HEK293T (cell line): ENCODE data around the gene LAG3.

Experiments used
- ARNT ChIP-seq: fragments of 450-650 bp; IDR thresholded peaks from 2 replicates; pipeline ENCODE4 v1.6.1; 2017; ENCODE audit warnings: mild to moderate bottlenecking
- BHLHE40 ChIP-seq: fragments of 450-650 bp; IDR thresholded peaks from 2 replicates; pipeline ENCODE4 v1.6.1; 2016; ENCODE audit warnings: mild to moderate bottlenecking, moderate library complexity, borderline replicate concordance
- ELF4 ChIP-seq: fragments of 450-650 bp; IDR thresholded peaks from 2 replicates; pipeline ENCODE4 v1.6.1; 2017; ENCODE audit warnings: antibody characterized with exemption
- FOXA1 ChIP-seq: fragments of 450-650 bp; IDR thresholded peaks from 2 replicates; pipeline ENCODE4 v1.6.1; 2016; ENCODE audit warnings: mild to moderate bottlenecking
- L3MBTL2 ChIP-seq: fragments of 450-650 bp; conservative IDR thresholded peaks from 2 replicates; pipeline ENCODE4 v1.6.1; 2016; ENCODE audit warnings: mild to moderate bottlenecking
- LEF1 ChIP-seq: fragments of 450-650 bp; IDR thresholded peaks from 2 replicates; pipeline ENCODE4 v1.6.1; 2017; ENCODE audit warnings: mild to moderate bottlenecking, borderline replicate concordance
- SUZ12 ChIP-seq: fragments of 450-650 bp; IDR thresholded peaks from 2 replicates; pipeline ENCODE4 v1.6.1; 2016; ENCODE audit warnings: mild to moderate bottlenecking
- TARDBP ChIP-seq: fragments of 450-650 bp; IDR thresholded peaks from 2 replicates; pipeline ENCODE4 v1.6.1; 2016

DNA sequence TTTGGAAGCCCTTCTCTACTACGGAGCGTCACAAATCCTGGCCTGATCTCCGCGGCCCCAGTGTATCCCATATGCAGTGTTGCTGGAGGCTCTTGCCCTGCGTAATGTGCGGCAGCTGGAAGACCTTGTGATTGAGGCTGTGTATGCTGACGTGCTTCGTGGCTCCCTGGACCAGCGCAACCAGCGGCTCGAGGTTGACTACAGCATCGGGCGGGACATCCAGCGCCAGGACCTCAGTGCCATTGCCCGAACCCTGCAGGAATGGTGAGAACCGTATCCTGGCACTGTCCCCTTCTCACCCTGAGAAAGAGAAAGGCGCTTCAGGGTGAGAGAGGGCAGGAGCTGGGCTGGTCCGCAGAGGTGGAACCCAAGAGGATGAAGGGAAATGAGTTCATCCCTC, 43.1 kb upstream of the LAG3 start:
- TF ChIP-seq SUZ12 (no peak), L3MBTL2 (no peak), ELF4 (no peak), TARDBP (no peak), ARNT (no peak), FOXA1 (no peak), LEF1 (no peak), BHLHE40 (no peak)
